KMS-11 (cell line): ENCODE results near the gene AVEN.

Experiments
- H2AFZ ChIP-seq: fragments of 200-600 bp; sonication (generic); 2 replicates; pipeline ENCODE4 v1.6.1; 2016; ENCODE audit warnings: antibody characterized with exemption, mixed run types, low read depth
- H3K27ac ChIP-seq: fragments of 200-600 bp; sonication (generic); 2 replicates; pipeline ENCODE4 v1.6.1; 2016; ENCODE audit warnings: mild to moderate bottlenecking, mixed run types
- H3K27me3 ChIP-seq: fragments of 200-600 bp; sonication (generic); 2 replicates; pipeline ENCODE4 v1.6.1; 2017; ENCODE audit warnings: mild to moderate bottlenecking, low read depth, mixed run types, moderate library complexity; ENCODE audit not compliant: insufficient read depth
- H3K36me3 ChIP-seq: fragments of 200-600 bp; sonication (generic); 2 replicates; pipeline ENCODE4 v1.6.1; 2017; ENCODE audit warnings: mild to moderate bottlenecking, mixed run types; ENCODE audit not compliant: insufficient read depth
- H3K4me1 ChIP-seq: fragments of 200-600 bp; sonication (generic); 2 replicates; pipeline ENCODE4 v1.6.1; 2016; ENCODE audit warnings: mild to moderate bottlenecking, low read depth, mixed run types; ENCODE audit not compliant: poor library complexity, severe bottlenecking
- H3K4me2 ChIP-seq: fragments of 200-600 bp; sonication (generic); 2 replicates; pipeline ENCODE4 v1.7.0; 2016; ENCODE audit warnings: mild to moderate bottlenecking, mixed run types
- H3K4me3 ChIP-seq: fragments of 200-600 bp; sonication (generic); IDR thresholded peaks from 2 replicates; pipeline ENCODE4 v1.6.1; 2017; ENCODE audit warnings: low read depth, low read length, mixed read lengths; ENCODE audit not compliant: insufficient read depth
- H3K79me2 ChIP-seq: fragments of 200-600 bp; sonication (generic); 2 replicates; pipeline ENCODE4 v1.6.1; 2016; ENCODE audit warnings: low read depth, mixed run types; ENCODE audit not compliant: insufficient read depth
- H3K9ac ChIP-seq: fragments of 200-600 bp; sonication (generic); 2 replicates; pipeline ENCODE4 v1.6.1; 2016; ENCODE audit warnings: mild to moderate bottlenecking, mixed run types
- H4K20me1 ChIP-seq: fragments of 200-600 bp; sonication (generic); 2 replicates; pipeline ENCODE4 v1.6.1; 2016; ENCODE audit warnings: mild to moderate bottlenecking, mixed run types; ENCODE audit not compliant: insufficient read depth
- TF ChIP-seq, protein P1 (sequence below): fragments of 200-600 bp; sonication (generic); conservative IDR thresholded peaks from 2 replicates; pipeline ENCODE4 v1.6.1; 2017; ENCODE audit warnings: low read depth, mild to moderate bottlenecking, antibody characterized with exemption, low read length, moderate library complexity, mixed read lengths

AVEN gene

DNA sequence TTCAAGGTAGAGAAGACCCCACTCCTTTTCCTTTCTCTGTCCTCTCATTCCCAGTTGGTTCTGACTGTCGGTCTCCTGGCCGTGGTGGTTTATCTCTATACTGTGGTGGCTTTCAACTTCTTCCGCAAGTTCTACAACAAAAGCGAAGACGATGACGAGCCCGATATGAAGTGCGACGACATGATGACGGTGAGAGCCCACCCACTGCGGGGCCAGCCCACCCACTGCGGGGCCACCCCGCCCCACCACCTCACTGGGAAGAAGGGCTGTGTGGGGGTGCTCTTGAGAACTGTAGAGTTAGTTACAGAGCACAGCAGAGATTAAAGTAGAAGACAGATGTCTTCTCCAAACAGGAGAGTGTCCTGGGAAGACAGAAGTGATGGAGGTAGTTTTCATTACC, 181.3 kb downstream of the AVEN start:
- no peak overlapping the region for H3K4me2 ChIP-seq
- H3K27me3 ChIP-seq: no peaks in the 10 kb centered on the region
- H3K36me3 ChIP-seq: no peaks in the 10 kb centered on the region
- no peaks in the 10 kb centered on the region for H4K20me1 ChIP-seq
- H3K4me3 ChIP-seq: no peak overlapping the region
- H3K4me1 ChIP-seq: no peaks in the 10 kb centered on the region
- no peak overlapping the region for H3K27ac ChIP-seq
- no peak overlapping the region for H2AFZ ChIP-seq
- TF ChIP-seq, protein P1, sequence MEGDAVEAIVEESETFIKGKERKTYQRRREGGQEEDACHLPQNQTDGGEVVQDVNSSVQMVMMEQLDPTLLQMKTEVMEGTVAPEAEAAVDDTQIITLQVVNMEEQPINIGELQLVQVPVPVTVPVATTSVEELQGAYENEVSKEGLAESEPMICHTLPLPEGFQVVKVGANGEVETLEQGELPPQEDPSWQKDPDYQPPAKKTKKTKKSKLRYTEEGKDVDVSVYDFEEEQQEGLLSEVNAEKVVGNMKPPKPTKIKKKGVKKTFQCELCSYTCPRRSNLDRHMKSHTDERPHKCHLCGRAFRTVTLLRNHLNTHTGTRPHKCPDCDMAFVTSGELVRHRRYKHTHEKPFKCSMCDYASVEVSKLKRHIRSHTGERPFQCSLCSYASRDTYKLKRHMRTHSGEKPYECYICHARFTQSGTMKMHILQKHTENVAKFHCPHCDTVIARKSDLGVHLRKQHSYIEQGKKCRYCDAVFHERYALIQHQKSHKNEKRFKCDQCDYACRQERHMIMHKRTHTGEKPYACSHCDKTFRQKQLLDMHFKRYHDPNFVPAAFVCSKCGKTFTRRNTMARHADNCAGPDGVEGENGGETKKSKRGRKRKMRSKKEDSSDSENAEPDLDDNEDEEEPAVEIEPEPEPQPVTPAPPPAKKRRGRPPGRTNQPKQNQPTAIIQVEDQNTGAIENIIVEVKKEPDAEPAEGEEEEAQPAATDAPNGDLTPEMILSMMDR: no peak
- H3K9ac ChIP-seq: no peak overlapping the region
- H3K79me2 ChIP-seq: no peaks in the 10 kb centered on the region

- Histone ChIP-seq H3K4me2 (no peak overlapping the region), H2AFZ (no peak overlapping the region), H3K4me1 (no peaks in the 10 kb centered on the region), H3K36me3 (no peaks in the 10 kb centered on the region), H3K9ac (no peak overlapping the region), H4K20me1 (no peaks in the 10 kb centered on the region), H3K79me2 (no peaks in the 10 kb centered on the region), H3K27ac (no peak overlapping the region), H3K4me3 (no peak overlapping the region), H3K27me3 (no peaks in the 10 kb centered on the region)
- TF ChIP-seq, protein P1: no peak
These were observed 186.4 kb downstream of the AVEN start for GRCh38 chr15:33852570-33852969.

- Histone ChIP-seq H3K4me3 (no peak overlapping the region), H3K4me1 (no peaks in the 10 kb centered on the region), H3K36me3 (no peaks in the 10 kb centered on the region), H3K9ac (no peak overlapping the region), H2AFZ (no peak overlapping the region), H4K20me1 (no peaks in the 10 kb centered on the region), H3K27ac (no peak overlapping the region), H3K4me2 (no peak overlapping the region), H3K79me2 (no peaks in the 10 kb centered on the region), H3K27me3 (no peaks in the 10 kb centered on the region)
- TF ChIP-seq, protein P1: no peak
These were observed 186.9 kb downstream of the AVEN start for GRCh38 chr15:33852094-33852493.

DNA sequence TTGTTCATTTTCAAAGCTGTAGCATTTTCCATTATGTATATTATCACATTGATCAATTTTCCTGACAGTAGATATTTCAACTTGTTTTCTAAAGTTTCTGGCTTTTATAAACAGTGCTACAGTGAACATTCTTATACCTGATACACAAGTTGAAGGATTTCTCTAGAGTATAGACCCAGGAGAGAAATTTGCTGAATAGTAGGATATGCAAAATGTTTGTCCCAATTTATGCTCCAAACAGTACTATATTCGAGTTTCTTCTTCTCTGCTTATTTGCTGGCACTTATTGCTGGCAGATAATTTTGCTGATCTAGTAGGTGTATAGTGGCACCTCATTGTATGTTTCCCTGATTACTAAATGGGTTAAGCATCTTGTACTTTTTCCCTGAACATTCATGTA, 187.9 kb downstream of the AVEN start:
- Histone ChIP-seq H3K9ac (no peak overlapping the region), H3K4me2 (no peak overlapping the region), H4K20me1 (no peaks in the 10 kb centered on the region), H2AFZ (no peak overlapping the region), H3K27me3 (no peaks in the 10 kb centered on the region), H3K4me1 (no peaks in the 10 kb centered on the region), H3K79me2 (no peaks in the 10 kb centered on the region), H3K36me3 (no peaks in the 10 kb centered on the region), H3K4me3 (no peak overlapping the region), H3K27ac (no peak overlapping the region)
- TF ChIP-seq, protein P1: no peak
